ENCODE data around the gene KBTBD6.
"Not testable (repeated sequence)": the region's sequence is repeated elsewhere in the genome, so short reads cannot be mapped to it uniquely, and the experiment has no call there.

KBTBD6 gene

GRCh38 chr13:41122838-41123237, 9.8 kb downstream of the KBTBD6 start:
- TF ChIP-seq, protein P1, sequence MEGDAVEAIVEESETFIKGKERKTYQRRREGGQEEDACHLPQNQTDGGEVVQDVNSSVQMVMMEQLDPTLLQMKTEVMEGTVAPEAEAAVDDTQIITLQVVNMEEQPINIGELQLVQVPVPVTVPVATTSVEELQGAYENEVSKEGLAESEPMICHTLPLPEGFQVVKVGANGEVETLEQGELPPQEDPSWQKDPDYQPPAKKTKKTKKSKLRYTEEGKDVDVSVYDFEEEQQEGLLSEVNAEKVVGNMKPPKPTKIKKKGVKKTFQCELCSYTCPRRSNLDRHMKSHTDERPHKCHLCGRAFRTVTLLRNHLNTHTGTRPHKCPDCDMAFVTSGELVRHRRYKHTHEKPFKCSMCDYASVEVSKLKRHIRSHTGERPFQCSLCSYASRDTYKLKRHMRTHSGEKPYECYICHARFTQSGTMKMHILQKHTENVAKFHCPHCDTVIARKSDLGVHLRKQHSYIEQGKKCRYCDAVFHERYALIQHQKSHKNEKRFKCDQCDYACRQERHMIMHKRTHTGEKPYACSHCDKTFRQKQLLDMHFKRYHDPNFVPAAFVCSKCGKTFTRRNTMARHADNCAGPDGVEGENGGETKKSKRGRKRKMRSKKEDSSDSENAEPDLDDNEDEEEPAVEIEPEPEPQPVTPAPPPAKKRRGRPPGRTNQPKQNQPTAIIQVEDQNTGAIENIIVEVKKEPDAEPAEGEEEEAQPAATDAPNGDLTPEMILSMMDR (IDR thresholded peaks at IDR 0.05; ENCODE audit: control insufficient read depth, insufficient read depth, low read depth, low read length, missing control alignments): no peak
- H3K4me3 ChIP-seq (ENCODE audit: control insufficient read depth, low read depth, low read length): no peak overlapping the region
- no peak for DNase-seq (ENCODE audit: low read depth)

DNA sequence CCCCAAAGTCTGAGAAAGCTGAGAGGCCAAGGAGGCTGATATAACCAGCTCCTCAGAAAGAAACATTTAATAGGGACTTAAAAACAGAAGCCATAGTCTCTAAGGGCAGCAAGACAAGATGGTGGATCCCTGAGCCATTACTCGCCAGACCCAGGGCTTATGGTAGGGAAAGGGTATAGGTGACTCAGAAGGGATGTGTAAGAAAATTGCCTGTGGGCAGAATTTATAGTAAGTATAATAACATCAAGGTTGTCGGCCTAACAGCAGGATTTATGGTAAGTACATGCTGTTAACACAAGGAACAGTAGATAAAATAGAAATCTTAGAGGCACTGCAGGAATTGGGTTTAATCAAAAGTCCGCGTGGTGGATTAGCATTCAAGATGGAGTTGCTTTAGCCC, 14.7 kb downstream of the KBTBD6 start:
- TF ChIP-seq, protein P1 (IDR thresholded peaks at IDR 0.05; ENCODE audit: control insufficient read depth, insufficient read depth, low read depth, low read length, missing control alignments): no peak
- no peak for DNase-seq (ENCODE audit: low read depth)
- no peak overlapping the region for H3K4me3 ChIP-seq (ENCODE audit: control insufficient read depth, low read depth, low read length)

DNA sequence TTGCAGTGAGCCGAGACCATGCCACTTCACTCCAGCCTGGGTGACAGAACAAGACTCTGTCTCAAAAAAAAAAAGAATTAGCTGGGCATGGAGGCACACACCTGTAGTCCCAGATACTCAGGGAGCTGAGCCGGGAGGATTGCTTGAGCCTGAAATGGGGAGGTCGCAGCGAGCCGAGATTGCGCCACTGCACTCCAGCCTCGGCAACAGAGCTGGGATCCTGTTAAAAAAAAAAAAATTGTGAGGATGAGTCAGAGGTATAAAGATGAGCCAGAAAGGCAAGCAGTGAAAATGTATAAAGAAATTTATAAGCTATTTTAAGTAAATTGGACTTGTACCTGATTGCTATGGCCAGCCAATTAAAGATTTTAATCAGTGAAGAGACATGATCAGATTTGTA, 21.1 kb downstream of the KBTBD6 start:
- no peak overlapping the region for H3K4me3 ChIP-seq (ENCODE audit: control insufficient read depth, low read depth, low read length)
- TF ChIP-seq, protein P1 (IDR thresholded peaks at IDR 0.05; ENCODE audit: control insufficient read depth, insufficient read depth, low read depth, low read length, missing control alignments): no peak
- DNase-seq (ENCODE audit: low read depth): peak; percentile 17

DNA sequence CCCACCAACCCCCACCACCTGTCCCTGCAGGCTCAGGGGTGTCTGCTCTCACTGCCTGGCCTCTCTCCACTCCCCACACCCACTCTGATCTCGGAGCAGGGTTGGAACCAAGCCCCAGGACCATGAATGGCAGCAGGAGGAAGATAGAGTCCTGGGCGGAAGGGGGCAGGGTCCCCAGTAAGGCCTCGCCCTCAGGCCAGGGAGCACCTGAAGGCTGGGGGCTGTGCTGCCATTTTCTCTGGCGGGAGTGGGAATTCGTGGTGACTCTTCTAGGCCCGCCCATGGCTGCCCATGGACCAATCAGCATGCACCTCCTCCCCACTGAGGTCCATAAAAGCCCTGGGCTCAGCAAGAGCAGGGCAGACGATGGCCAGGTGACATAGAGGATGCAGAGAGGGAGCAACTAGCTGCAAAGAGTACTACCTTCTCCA, 25.0 kb downstream of the KBTBD6 start:
- TF ChIP-seq, protein P1 (IDR thresholded peaks at IDR 0.05; ENCODE audit: control insufficient read depth, insufficient read depth, low read depth, low read length, missing control alignments): no peak
- DNase-seq (ENCODE audit: low read depth): no peak
- H3K4me3 ChIP-seq (ENCODE audit: control insufficient read depth, low read depth, low read length): no peak overlapping the region

DNA sequence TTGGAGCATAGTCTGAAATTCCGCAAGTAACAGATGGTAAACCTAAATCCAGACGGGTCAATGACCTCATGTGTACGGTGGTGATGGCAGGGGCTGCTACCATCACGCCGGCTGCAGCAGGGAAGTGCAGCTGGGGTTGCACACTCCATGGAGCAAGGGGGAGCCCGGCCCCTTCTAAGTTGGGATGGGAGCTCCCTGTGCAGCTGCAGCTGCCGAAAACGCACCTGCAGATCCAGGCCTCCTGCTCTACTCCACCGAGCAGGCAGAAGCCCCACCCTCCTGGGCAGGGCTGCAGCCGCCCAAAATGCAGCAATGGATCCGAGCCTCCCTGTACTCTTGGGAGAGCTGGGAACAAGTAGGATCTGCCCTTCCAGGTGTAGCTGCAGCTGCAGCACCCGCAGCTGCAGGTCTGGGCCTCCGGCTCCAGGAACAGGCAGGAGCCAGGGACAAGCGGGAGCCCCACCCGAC, 25.5 kb downstream of the KBTBD6 start:
- DNase-seq (ENCODE audit: low read depth): no peak
- TF ChIP-seq, protein P1 (IDR thresholded peaks at IDR 0.05; ENCODE audit: control insufficient read depth, insufficient read depth, low read depth, low read length, missing control alignments): no peak
- no peak overlapping the region for H3K4me3 ChIP-seq (ENCODE audit: control insufficient read depth, low read depth, low read length)

GRCh38 chr13:41099986-41100385, 32.6 kb downstream of the KBTBD6 start:
- no peak overlapping the region for H3K4me3 ChIP-seq (ENCODE audit: control insufficient read depth, low read depth, low read length)
- TF ChIP-seq, protein P1 (IDR thresholded peaks at IDR 0.05; ENCODE audit: control insufficient read depth, insufficient read depth, low read depth, low read length, missing control alignments): no peak
- no peak for DNase-seq (ENCODE audit: low read depth)

DNA sequence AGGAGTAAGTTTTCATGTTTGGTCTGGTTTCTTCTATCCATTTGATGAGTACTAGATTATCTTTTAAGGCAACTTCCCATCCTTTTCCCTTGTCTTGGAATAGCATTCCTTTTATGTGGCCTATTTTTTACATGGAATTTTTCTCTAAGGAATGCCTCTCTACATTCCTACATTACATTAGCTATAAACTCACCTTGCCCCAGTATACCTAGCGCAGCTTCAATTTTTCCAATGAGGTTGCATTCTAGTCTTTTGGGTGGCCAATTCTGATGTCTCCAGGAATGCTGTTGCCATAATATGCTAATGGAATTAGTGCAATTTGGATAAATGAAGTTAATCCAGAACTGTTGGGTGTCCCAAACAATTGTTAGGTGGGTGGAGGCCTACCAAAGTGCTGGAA, 33.8 kb downstream of the KBTBD6 start:
- H3K4me3 ChIP-seq (ENCODE audit: control insufficient read depth, low read depth, low read length): no peak overlapping the region
- TF ChIP-seq, protein P1 (IDR thresholded peaks at IDR 0.05; ENCODE audit: control insufficient read depth, insufficient read depth, low read depth, low read length, missing control alignments): no peak
- no peak for DNase-seq (ENCODE audit: low read depth)

DNA sequence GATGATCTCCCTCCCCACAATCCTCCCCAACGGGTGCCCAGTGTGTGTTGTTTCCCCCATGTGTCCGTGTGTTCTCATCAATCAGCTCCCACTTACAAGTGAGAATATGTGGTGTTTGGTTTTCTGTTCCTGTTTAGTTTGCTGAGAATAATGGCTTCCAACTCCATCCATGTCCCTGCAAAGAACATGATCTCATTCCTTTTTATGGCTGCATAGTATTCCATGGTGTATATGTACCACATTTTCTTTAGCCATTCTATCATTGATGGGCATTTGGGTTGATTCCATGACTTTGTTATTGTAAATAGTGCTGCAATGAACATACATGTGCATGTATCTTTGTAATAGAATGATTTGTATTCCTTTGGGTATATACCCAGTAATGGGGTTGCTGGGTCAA, 36.9 kb downstream of the KBTBD6 start:
- H3K4me3 ChIP-seq (ENCODE audit: control insufficient read depth, low read depth, low read length); DNase-seq (ENCODE audit: low read depth): not testable (repeated sequence)

Measured in AG09309 (cell line).